Cardiac fibroblast (primary cell): Measurements from ENCODE around the gene SMARCD3.
A peak's percentile ranks its signal among the peaks of the same experiment; 100 is the strongest.

Experiments used
- DNase-seq, 2 donors: peaks; one replicate each; pipeline versions ENCODE4 v3.0.0 to v3.0.0-alpha.2; 2010; ENCODE audit warnings: low read depth in 2 of 2
- H3K4me3 ChIP-seq, 2 donors: replicated peaks in 1 of 2; 1 replicate in 1 of 2; 2 replicates in 1 of 2; pipeline ENCODE4 v1.5.1; 2011; ENCODE audit warnings: low read depth in 2 of 2, low read length in 2 of 2, mild to moderate bottlenecking in 2 of 2, moderate library complexity in 1 of 2
- TF ChIP-seq, protein P1 (sequence below): IDR thresholded peaks from one replicate; pipeline ENCODE4 v1.5.1; 2011; ENCODE audit warnings: low read depth, mild to moderate bottlenecking, low read length, inconsistent platforms

SMARCD3 gene

DNA sequence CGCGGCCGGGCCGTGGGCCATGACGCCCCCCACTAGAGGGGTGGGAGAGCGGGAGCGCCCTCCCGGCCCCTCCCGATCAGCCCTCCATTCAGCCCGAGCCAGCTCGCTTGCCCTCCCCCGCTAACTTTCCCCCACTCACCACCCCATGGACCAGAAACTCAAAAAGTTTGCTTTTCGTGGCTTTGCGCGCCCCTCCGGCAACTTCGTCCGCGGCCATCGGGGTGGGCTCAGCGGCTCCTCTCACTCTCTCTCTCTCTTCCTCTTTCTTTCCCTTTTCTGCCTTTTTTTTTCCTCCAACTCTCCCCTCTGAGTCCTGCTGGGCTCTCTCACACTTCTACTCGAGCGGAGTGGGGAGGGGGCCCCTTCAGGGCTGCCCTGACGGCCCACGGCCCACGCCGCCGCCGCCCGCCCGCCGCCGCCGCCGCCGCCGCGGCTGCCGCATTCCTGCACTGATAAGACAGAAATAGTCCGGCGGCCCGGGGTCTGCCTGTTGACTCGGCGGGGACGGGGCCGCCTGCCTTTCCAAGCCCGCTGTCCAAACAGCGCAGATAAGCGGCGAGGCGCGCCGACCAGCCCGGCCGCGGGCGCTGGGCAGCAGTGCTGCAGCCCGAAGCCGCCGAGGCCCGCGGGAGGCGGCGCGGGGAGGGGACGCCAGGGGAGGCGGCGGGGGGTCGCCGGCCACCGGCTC is at the start of gene SMARCD3:
TSS of gene SMARCD3 (minus strand) at position 349 of the 688 bp plus-strand sequence. CDS start at position 217, 132 bp downstream.
- H3K4me3 ChIP-seq, result peak within 1 kb of the TSS; percentile 64 to 79
- TF ChIP-seq, protein P1, sequence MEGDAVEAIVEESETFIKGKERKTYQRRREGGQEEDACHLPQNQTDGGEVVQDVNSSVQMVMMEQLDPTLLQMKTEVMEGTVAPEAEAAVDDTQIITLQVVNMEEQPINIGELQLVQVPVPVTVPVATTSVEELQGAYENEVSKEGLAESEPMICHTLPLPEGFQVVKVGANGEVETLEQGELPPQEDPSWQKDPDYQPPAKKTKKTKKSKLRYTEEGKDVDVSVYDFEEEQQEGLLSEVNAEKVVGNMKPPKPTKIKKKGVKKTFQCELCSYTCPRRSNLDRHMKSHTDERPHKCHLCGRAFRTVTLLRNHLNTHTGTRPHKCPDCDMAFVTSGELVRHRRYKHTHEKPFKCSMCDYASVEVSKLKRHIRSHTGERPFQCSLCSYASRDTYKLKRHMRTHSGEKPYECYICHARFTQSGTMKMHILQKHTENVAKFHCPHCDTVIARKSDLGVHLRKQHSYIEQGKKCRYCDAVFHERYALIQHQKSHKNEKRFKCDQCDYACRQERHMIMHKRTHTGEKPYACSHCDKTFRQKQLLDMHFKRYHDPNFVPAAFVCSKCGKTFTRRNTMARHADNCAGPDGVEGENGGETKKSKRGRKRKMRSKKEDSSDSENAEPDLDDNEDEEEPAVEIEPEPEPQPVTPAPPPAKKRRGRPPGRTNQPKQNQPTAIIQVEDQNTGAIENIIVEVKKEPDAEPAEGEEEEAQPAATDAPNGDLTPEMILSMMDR, result no peak
- DNase-seq, result peak; percentile 45 to 77

DNA sequence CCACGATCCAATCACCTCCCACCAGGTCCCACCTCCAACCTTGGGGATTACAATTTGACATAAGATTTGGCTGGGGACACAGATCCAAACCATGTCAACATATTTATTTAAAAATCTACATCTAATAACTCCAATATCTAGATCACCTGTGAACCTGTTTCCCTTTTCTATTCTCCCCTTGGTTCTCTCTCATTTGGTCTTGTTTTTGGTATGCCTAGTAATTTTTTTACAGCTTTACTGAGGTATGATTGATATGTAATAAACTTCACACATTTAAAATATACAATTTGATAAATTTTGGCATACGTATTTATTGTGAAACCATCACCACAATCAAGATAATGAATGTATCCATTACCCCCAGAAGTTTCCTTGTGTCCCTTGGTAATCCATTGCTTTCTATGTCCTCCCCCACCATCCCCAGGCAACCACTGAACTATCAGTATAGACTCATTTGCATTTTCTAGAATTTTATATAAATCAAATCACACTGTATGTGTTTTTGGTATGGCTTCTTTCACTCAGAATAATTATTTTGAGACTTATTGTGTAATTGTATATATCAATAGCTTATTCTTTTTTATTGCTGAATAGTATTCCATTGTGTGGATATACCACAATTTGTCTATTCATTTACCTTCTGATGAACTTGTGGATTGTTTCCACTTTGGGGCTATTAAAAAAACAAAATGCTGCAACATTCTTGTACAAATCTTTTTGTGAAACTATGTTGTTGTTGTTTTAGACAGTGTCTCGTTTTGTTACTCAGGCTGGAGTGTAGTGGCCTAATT is 47.9 kb upstream of the SMARCD3 start:
- TF ChIP-seq, protein P1, result no peak
- H3K4me3 ChIP-seq, result no peak overlapping the region
- no peak for DNase-seq

DNA sequence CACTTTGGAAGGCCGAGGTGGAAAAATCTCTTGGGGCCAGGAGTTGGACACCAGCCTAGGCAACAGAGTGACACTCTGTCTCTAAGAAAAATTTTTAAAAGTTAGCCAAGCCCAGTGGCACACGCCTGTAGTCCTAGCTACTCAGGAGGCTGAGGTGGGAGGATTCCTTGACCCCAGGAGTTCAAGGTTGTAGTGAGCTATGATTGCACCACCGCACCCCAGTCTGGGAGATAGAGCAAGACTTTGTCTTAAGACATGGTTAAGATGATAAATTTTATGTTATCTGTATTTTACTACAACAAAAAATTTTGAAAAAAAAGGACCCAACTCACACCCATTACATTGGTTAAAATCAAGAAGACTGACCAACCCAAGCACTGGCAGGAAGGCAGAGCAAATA is 44.4 kb upstream of the SMARCD3 start:
- TF ChIP-seq, protein P1, result no peak

DNA sequence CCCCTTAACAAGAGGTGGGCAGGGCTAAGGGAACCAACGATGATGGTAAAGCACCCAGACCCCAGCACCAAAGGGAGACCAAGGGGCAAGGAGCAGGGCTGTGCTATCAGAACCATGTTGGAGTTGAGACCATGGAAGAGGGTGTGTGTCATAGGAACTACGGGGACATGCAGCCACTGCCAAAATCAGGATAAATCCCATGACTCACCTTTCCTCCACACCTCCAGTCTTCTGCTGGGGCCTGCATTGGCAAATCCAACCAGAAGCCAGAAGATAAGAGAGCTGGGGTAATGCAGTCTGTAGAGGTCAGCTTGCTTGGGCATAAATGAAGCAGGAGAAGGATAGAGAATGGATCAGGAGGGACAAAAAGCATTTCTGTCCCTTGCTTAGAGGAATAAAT is 42.7 kb upstream of the SMARCD3 start:
- TF ChIP-seq, protein P1, result no peak
- no peak overlapping the region for H3K4me3 ChIP-seq
- DNase-seq, result no peak

More for the DNA sequence above, 44.4 kb upstream of the SMARCD3 start:
- DNase-seq, result no peak
- no peak overlapping the region for H3K4me3 ChIP-seq

DNA sequence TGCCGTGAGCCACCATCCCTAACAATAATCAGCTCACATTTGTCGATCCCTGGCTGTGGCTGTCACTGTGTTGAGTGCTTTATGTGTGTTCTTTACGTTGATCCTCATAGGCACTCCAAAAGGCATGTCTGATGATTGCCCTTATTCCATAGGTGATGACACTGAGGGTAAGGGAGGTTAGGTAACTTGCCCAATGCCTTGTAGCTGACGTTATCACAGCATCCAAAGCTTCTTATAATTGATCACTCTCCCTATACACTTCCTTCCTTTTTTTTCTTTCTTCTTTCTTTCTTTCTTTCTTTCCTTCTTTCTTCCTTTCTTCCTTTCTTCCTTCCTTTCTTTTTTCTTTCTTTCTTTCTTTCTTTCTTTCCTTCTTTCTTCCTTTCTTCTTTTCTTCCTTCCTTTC is 41.9 kb upstream of the SMARCD3 start:
- no peak for DNase-seq
- TF ChIP-seq, protein P1, result no peak
- H3K4me3 ChIP-seq, result no peak overlapping the region

DNA sequence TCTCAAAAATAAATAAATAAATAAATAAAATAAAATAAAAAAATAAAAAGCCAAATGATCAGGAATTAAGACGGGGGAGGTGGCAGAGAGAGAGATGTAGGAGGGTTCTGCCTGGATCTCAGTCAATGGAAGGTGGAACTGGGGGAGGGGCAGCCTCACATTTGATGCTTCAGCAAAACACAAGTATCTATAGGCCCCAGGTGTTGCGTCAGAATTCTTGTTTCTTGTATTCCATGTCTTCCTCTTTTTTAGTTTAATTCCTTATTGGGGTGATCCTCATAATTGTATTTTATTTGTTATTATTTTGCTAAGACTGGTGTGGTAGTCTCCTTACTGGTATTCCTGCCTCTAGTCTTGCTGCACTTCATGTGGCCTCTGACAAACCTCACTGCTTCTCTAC is 41.4 kb upstream of the SMARCD3 start:
- no peak overlapping the region for H3K4me3 ChIP-seq
- TF ChIP-seq, protein P1, result no peak
- DNase-seq, result no peak
